GM12872 (cell line): Measurements from ENCODE around the gene NUAK2.

ENCODE experiments used
- CTCF ChIP-seq: IDR thresholded peaks from 3 replicates; pipeline ENCODE4 v1.5.1; 2011; ENCODE audit warnings: low read depth, mild to moderate bottlenecking, low read length, moderate library complexity; ENCODE audit not compliant: insufficient read depth

NUAK2 gene

GRCh38 chr1:205343431-205344065, 22.0 kb upstream of the NUAK2 start:
- TF ChIP-seq CTCF = no peak

DNA sequence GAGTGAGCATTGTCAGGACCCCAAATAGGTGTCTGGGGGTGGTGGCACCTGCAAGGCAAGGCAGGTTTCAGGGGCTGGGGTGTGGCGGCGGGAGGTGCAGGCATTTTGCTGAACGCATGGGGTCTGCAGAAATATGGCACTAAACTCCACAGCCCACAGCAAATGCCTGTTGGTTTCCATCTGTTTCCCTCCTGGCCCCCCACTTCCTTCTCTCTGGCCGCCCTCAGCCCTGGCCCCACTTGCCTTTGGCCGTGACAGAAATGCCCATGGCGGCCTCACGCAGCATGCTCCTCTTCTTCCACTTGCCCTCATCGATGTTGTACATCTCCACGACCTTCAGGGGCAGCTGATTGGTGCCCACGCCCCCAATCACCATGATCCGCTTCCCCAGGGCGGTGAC, 21.4 kb upstream of the NUAK2 start:
- TF ChIP-seq CTCF = no peak

- no peak for TF ChIP-seq CTCF
Measured at GRCh38 chr1:205340676-205341075, 19.1 kb upstream of the NUAK2 start.

GRCh38 chr1:205339717-205340116, 18.2 kb upstream of the NUAK2 start:
- TF ChIP-seq CTCF = no peak

GRCh38 chr1:205339197-205339702, 17.7 kb upstream of the NUAK2 start:
- TF ChIP-seq CTCF = no peak

GRCh38 chr1:205338011-205338410, 16.5 kb upstream of the NUAK2 start:
- no peak for TF ChIP-seq CTCF

DNA sequence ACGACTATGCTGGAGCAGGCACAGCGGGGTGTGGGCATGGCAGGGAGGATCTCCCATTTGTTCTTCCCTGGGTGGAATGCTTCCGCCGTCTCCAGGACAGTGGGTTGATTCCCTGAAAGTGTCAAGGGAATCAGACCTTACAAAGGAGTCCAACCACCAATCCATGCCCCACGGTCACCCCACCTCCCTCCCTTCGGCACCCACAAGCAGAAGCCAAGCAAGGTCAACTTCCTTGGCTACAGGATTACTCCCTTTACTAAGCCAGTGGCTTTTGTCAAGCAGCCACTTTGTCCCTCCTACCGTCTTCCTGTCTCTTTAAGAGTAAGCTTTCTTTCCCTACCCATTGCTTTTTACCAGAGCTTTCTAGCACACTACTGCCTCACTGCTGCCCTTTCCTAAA, 15.9 kb upstream of the NUAK2 start:
- no peak for TF ChIP-seq CTCF
